ENCODE data around the gene TRPM7.
A peak's percentile ranks its signal among the peaks of the same experiment; 100 is the strongest.

TRPM7 gene

GRCh38 chr15:50685976-50686468, 575 bp downstream of the TRPM7 start:
- TF ChIP-seq CTCF (IDR thresholded peaks at IDR 0.05; ENCODE audit: extremely low read depth, insufficient read depth, missing control alignments) = no peak
- in situ Hi-C loops (cut with MboI; ENCODE audit: low pct_unique_long_range_greater_than_20kb, low sequenced_read_pairs, unreplicated experiment) = no loop called here
- DNase-seq (ENCODE audit: low spot score) = peak; percentile 80

- no peak for DNase-seq (ENCODE audit: low spot score)
- in situ Hi-C loops (cut with MboI; ENCODE audit: low pct_unique_long_range_greater_than_20kb, low sequenced_read_pairs, unreplicated experiment) = no loop called here
- TF ChIP-seq CTCF (IDR thresholded peaks at IDR 0.05; ENCODE audit: extremely low read depth, insufficient read depth, missing control alignments) = no peak
Observed at GRCh38 chr15:50685191-50685975, 1.2 kb downstream of the TRPM7 start.

GRCh38 chr15:50681467-50681866, 5.1 kb downstream of the TRPM7 start:
- no peak for TF ChIP-seq CTCF (IDR thresholded peaks at IDR 0.05; ENCODE audit: extremely low read depth, insufficient read depth, missing control alignments)
- no peak for DNase-seq (ENCODE audit: low spot score)
- in situ Hi-C loops (cut with MboI; ENCODE audit: low pct_unique_long_range_greater_than_20kb, low sequenced_read_pairs, unreplicated experiment) = no loop called here

GRCh38 chr15:50676799-50677483, 9.7 kb downstream of the TRPM7 start:
- TF ChIP-seq CTCF (IDR thresholded peaks at IDR 0.05; ENCODE audit: extremely low read depth, insufficient read depth, missing control alignments) = no peak
- no peak for DNase-seq (ENCODE audit: low spot score)
- in situ Hi-C loops (cut with MboI; ENCODE audit: low pct_unique_long_range_greater_than_20kb, low sequenced_read_pairs, unreplicated experiment) = no loop called here

- peak; percentile 51 for TF ChIP-seq CTCF (IDR thresholded peaks at IDR 0.05; ENCODE audit: extremely low read depth, insufficient read depth, missing control alignments)
- no peak for DNase-seq (ENCODE audit: low spot score)
- in situ Hi-C loops (cut with MboI; ENCODE audit: low pct_unique_long_range_greater_than_20kb, low sequenced_read_pairs, unreplicated experiment) = no loop called here
Observed at GRCh38 chr15:50675535-50676144, 11.0 kb downstream of the TRPM7 start.

GRCh38 chr15:50670115-50670514, 16.5 kb downstream of the TRPM7 start:
- no peak for TF ChIP-seq CTCF (IDR thresholded peaks at IDR 0.05; ENCODE audit: extremely low read depth, insufficient read depth, missing control alignments)
- in situ Hi-C loops (cut with MboI; ENCODE audit: low pct_unique_long_range_greater_than_20kb, low sequenced_read_pairs, unreplicated experiment) = no loop called here
- no peak for DNase-seq (ENCODE audit: low spot score)
